Endodermal cell (in vitro differentiated cells): Measurements from ENCODE around the gene CPED1. TPM values are rescaled to one million over a fixed set of nuclear protein-coding genes. Genes with fewer than 3 reads are reported as not detected.

Experiments used
- DNase-seq: peaks from one replicate; pipeline ENCODE4 v3.0.0-alpha.2; 2017
- H3K27ac ChIP-seq: 2 replicates; pipeline ENCODE4 v1.5.1; 2013; ENCODE audit warnings: mild to moderate bottlenecking, low read depth, low read length, moderate library complexity
- H3K27me3 ChIP-seq: 2 replicates; pipeline ENCODE4 v1.6.1; 2013; ENCODE audit warnings: mild to moderate bottlenecking, low read length, moderate library complexity; ENCODE audit not compliant: insufficient read depth, control insufficient read depth, poor library complexity, severe bottlenecking
- H3K36me3 ChIP-seq: 2 replicates; pipeline ENCODE4 v1.7.0; 2013; ENCODE audit warnings: mild to moderate bottlenecking, low read length, moderate library complexity; ENCODE audit not compliant: control insufficient read depth, insufficient read depth
- H3K4me1 ChIP-seq: one replicate; pipeline ENCODE4 v1.7.0; 2013; ENCODE audit warnings: low read length; ENCODE audit not compliant: control insufficient read depth, insufficient read depth
- H3K4me3 ChIP-seq: 2 replicates; pipeline ENCODE4 v1.5.1; 2013; ENCODE audit warnings: mild to moderate bottlenecking, low read length, moderate library complexity
- H3K9ac ChIP-seq: 2 replicates; pipeline ENCODE4 v1.6.1; 2013; ENCODE audit warnings: mild to moderate bottlenecking, low read length, moderate library complexity; ENCODE audit not compliant: poor library complexity, severe bottlenecking; ENCODE audit errors: extremely low read depth
- H3K9me3 ChIP-seq: 2 replicates; pipeline ENCODE4 v1.6.1; 2013; ENCODE audit warnings: mild to moderate bottlenecking, low read length, moderate library complexity; ENCODE audit not compliant: control insufficient read depth
- H3K27ac Mint-ChIP-seq: 2 replicates; pipeline ENCODE4 v1.8.0; 2020; ENCODE audit warnings: mixed read lengths
- H3K27me3 Mint-ChIP-seq: 2 replicates; pipeline ENCODE4 v1.8.0; 2021; ENCODE audit warnings: mild to moderate bottlenecking, mixed read lengths; ENCODE audit not compliant: insufficient read depth
- H3K36me3 Mint-ChIP-seq: 2 replicates; pipeline ENCODE4 v1.8.0; 2020; ENCODE audit warnings: low read depth, mixed read lengths
- H3K4me1 Mint-ChIP-seq: 2 replicates; pipeline ENCODE4 v1.8.0; 2020; ENCODE audit warnings: mixed read lengths
- H3K4me3 Mint-ChIP-seq: 2 replicates; pipeline ENCODE4 v1.8.0; 2020; ENCODE audit warnings: mild to moderate bottlenecking, moderate library complexity, mixed read lengths
- H3K9me3 Mint-ChIP-seq: 2 replicates; pipeline ENCODE4 v1.8.0; 2020; ENCODE audit warnings: mild to moderate bottlenecking, mixed read lengths
- CTCF ChIP-seq: fragments of 200-600 bp; sonication (generic); conservative IDR thresholded peaks from 2 replicates; pipeline ENCODE4 v1.5.0; 2021; ENCODE audit warnings: antibody characterized with exemption, mild to moderate bottlenecking
- WGBS, 2 experiments: methylation state at CpG; one replicate each; pipeline versions ENCODE4 v1.1.5 to v1.1.7; 2013; ENCODE audit warnings: missing lambda C conversion rate in 2 of 2, mixed read lengths in 1 of 2; ENCODE audit not compliant: insufficient coverage in 1 of 2, insufficient read length in 1 of 2; 5-methylcytosine and 5-hydroxymethylcytosine counted together
- total RNA-seq, 2 donors: library from RNA; stranded (reverse); fragmentation: NEBNext Ultra II Directional in 1 of 2; extraction: Animal tissue kit (Norgen Biotek cat#: 25700) in 1 of 2; gene quantifications; 2 replicates in 1 of 2; 3 replicates in 1 of 2; pipeline ENCODE4 v1.2.1, GENCODE V29; 2021

Gene CPED1
- total RNA-seq, 2 donors from 2014 or later: 1.1 TPM; not detected in 1

- Histone ChIP-seq H3K27me3 (peaks cover 10% of the 10 kb centered on the region), H3K27ac (no peak overlapping the region), H3K36me3 (no peaks in the 10 kb centered on the region), H3K4me3 (no peak overlapping the region), H3K9me3 (no peaks in the 10 kb centered on the region), H3K4me1 (no peaks in the 10 kb centered on the region), H3K9ac (no peak overlapping the region)
- Mint-ChIP-seq H3K4me1 (no peaks in the 10 kb centered on the region), H3K36me3 (no peaks in the 10 kb centered on the region), H3K27ac (no peak overlapping the region), H3K9me3 (no peaks in the 10 kb centered on the region), H3K27me3 (no peaks in the 10 kb centered on the region), H3K4me3 (no peak overlapping the region)
- no peak for DNase-seq
- no peak for TF ChIP-seq CTCF
Observed at GRCh38 chr7:120996988-120997345, 8.5 kb downstream of the CPED1 start.

GRCh38 chr7:120997882-120998474 is 9.5 kb downstream of the CPED1 start:
- H3K4me3 ChIP-seq: no peak overlapping the region
- H3K36me3 ChIP-seq: no peaks in the 10 kb centered on the region
- H3K9me3 ChIP-seq: no peaks in the 10 kb centered on the region
- Mint-ChIP-seq H3K4me1 (no peaks in the 10 kb centered on the region), H3K9me3 (no peaks in the 10 kb centered on the region), H3K27ac (no peak overlapping the region), H3K27me3 (no peaks in the 10 kb centered on the region), H3K4me3 (no peak overlapping the region), H3K36me3 (no peaks in the 10 kb centered on the region)
- no peak overlapping the region for H3K27ac ChIP-seq
- DNase-seq: no peak
- 92 to 93% methylated on average over 5 of the region's 7 CpGs for WGBS, 2 experiments
- H3K27me3 ChIP-seq: no peaks in the 10 kb centered on the region
- no peaks in the 10 kb centered on the region for H3K4me1 ChIP-seq
- TF ChIP-seq CTCF: no peak
- H3K9ac ChIP-seq: no peak overlapping the region

GRCh38 chr7:120998520-120998919 is 10.0 kb downstream of the CPED1 start:
- no peak overlapping the region for H3K4me3 ChIP-seq
- Mint-ChIP-seq H3K4me3 (no peak overlapping the region), H3K27ac (no peak overlapping the region), H3K4me1 (no peaks in the 10 kb centered on the region), H3K27me3 (no peaks in the 10 kb centered on the region), H3K36me3 (no peaks in the 10 kb centered on the region), H3K9me3 (no peaks in the 10 kb centered on the region)
- no peaks in the 10 kb centered on the region for H3K27me3 ChIP-seq
- no peaks in the 10 kb centered on the region for H3K4me1 ChIP-seq
- WGBS, 2 experiments: 86 to 100% methylated on average over 1 of the region's 1 CpG
- H3K9me3 ChIP-seq: no peaks in the 10 kb centered on the region
- DNase-seq: no peak
- H3K36me3 ChIP-seq: no peaks in the 10 kb centered on the region
- H3K9ac ChIP-seq: no peak overlapping the region
- H3K27ac ChIP-seq: no peak overlapping the region
- no peak for TF ChIP-seq CTCF
